HCT116 (cell line): ENCODE measurements around the gene JAK1. TPM values are rescaled to one million over a fixed set of nuclear protein-coding genes. Genes with fewer than 3 reads are reported as not detected.

Experiments
- CEBPB ChIP-seq: IDR thresholded peaks from 2 replicates; pipeline ENCODE4 v1.6.1; 2012; ENCODE audit warnings: low read depth
- CTCF ChIP-seq, 3 experiments: fragments of 200-600 bp in 1 of 3; sonication (generic) in 1 of 3; IDR thresholded peaks in 2 of 3; conservative IDR thresholded peaks in 1 of 3; 2 replicates each; pipeline ENCODE4 v1.5.1; 2012 to 2017; ENCODE audit warnings: low read depth in 2 of 3, low read length in 2 of 3, antibody characterized with exemption in 1 of 3, borderline replicate concordance in 1 of 3, control low read depth in 1 of 3, mild to moderate bottlenecking in 1 of 3, mixed read lengths in 1 of 3, mixed run types in 1 of 3, moderate library complexity in 1 of 3; ENCODE audit not compliant: insufficient read depth in 1 of 3
- EGR1 ChIP-seq: IDR thresholded peaks from 2 replicates; pipeline ENCODE4 v1.6.1; 2012; ENCODE audit warnings: low read depth
- ELF1 ChIP-seq: IDR thresholded peaks from 2 replicates; pipeline ENCODE4 v1.6.1; 2012; ENCODE audit warnings: low read depth, borderline replicate concordance
- EZH2 ChIP-seq: fragments of 200-600 bp; sonication (generic); IDR thresholded peaks from 2 replicates; pipeline ENCODE4 v1.6.1; 2017; ENCODE audit warnings: antibody characterized with exemption, mixed run types
- POLR2AphosphoS5 ChIP-seq: IDR thresholded peaks from 2 replicates; pipeline ENCODE4 v1.6.1; 2011; ENCODE audit warnings: mild to moderate bottlenecking, low read depth, low read length, moderate library complexity
- REST ChIP-seq: IDR thresholded peaks from 2 replicates; pipeline ENCODE4 v1.6.1; 2012; ENCODE audit warnings: low read depth
- SP1 ChIP-seq: IDR thresholded peaks from 2 replicates; pipeline ENCODE4 v1.6.1; 2012; ENCODE audit warnings: low read depth
- YY1 ChIP-seq: IDR thresholded peaks from 2 replicates; pipeline ENCODE4 v1.6.1; 2011; ENCODE audit warnings: low read length, low read depth, moderate library complexity, mild to moderate bottlenecking; ENCODE audit not compliant: insufficient replicate concordance; ENCODE audit errors: extremely low read depth
- ZFX ChIP-seq: fragments of 450-650 bp; IDR thresholded peaks from 2 replicates; pipeline ENCODE4 v1.6.1; 2017
- total RNA-seq: library from RNA; stranded (reverse); gene quantifications from one replicate; pipeline ENCODE4 v1.2.1, GENCODE V29; 2021; ENCODE audit not compliant: unreplicated experiment

JAK1 gene
- total RNA-seq, 1 experiment from 2014 or later, result 53.2 TPM

- TF ChIP-seq EZH2, result no peak
- peak; percentile 66 for TF ChIP-seq SP1
- peak; percentile 22 for TF ChIP-seq YY1
- peak; percentile 77 for TF ChIP-seq CEBPB
- no peak for TF ChIP-seq ELF1
- TF ChIP-seq EGR1, result no peak
- peak; percentile 68 for TF ChIP-seq POLR2AphosphoS5
- no peak for TF ChIP-seq CTCF (IDR thresholded peaks at IDR 0.05 in 2 of 3, conservative IDR thresholded peaks at IDR 0.05 in 1 of 3; ENCODE audit: borderline replicate concordance in 1 of 3, insufficient read depth in 1 of 3, low read depth in 2 of 3, low read length in 2 of 3)
- no peak for TF ChIP-seq ZFX
- TF ChIP-seq REST, result no peak
Observed at GRCh38 chr1:64917328-64917861, 49.0 kb downstream of the JAK1 start (continued).
